Transverse colon (tissue), 4 donors: ENCODE results near the gene MBNL2.

ENCODE experiments used
- EP300 ChIP-seq: sonication (generic); formaldehyde crosslinking; IDR thresholded peaks from one replicate; pipeline ENCODE4 v1.6.1; 2017; ENCODE audit warnings: antibody characterized with exemption, low read depth
- POLR2A ChIP-seq: fragments of 450-650 bp; IDR thresholded peaks from one replicate; pipeline ENCODE4 v1.6.1; 2016; ENCODE audit warnings: antibody characterized with exemption, mild to moderate bottlenecking, moderate library complexity
- POLR2AphosphoS5 ChIP-seq, 3 donors: sonication (generic); formaldehyde crosslinking; IDR thresholded peaks; one replicate each; pipeline ENCODE4 v1.6.1; 2016; ENCODE audit warnings: antibody characterized with exemption in 3 of 3
- TF ChIP-seq, protein P1 (sequence below), 5 experiments: fragments of 200-600 bp in 3 of 5; fragments of 450-650 bp in 2 of 5; sonication (generic) in 3 of 5; IDR thresholded peaks; 1 replicate in 2 of 5; 2 replicates in 3 of 5; pipeline ENCODE4 v1.5.1; 2016 to 2017; ENCODE audit warnings: antibody characterized with exemption in 5 of 5, inconsistent platforms in 3 of 5, mild to moderate bottlenecking in 2 of 5, moderate library complexity in 1 of 5

DNA sequence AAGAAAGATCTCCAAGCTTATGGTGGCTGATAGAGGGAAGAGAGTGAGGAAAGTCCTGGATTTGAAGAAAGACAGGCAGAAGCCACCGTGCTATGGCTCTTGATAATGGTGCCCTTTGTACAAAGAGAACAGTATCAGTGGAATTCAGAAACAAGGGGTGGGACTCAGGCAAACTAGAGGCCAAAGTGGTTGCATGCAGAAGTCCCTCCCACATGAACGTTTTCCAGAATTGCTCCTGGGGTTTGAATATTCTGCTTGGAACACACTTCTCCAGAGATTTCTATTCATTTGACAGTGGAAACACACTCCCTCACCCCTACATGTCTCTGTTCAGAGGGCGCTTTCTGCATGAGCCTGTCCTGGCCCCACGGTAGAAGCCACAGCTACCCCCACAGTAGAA lies 10.1 kb upstream of the MBNL2 start:
- TF ChIP-seq, protein P1, sequence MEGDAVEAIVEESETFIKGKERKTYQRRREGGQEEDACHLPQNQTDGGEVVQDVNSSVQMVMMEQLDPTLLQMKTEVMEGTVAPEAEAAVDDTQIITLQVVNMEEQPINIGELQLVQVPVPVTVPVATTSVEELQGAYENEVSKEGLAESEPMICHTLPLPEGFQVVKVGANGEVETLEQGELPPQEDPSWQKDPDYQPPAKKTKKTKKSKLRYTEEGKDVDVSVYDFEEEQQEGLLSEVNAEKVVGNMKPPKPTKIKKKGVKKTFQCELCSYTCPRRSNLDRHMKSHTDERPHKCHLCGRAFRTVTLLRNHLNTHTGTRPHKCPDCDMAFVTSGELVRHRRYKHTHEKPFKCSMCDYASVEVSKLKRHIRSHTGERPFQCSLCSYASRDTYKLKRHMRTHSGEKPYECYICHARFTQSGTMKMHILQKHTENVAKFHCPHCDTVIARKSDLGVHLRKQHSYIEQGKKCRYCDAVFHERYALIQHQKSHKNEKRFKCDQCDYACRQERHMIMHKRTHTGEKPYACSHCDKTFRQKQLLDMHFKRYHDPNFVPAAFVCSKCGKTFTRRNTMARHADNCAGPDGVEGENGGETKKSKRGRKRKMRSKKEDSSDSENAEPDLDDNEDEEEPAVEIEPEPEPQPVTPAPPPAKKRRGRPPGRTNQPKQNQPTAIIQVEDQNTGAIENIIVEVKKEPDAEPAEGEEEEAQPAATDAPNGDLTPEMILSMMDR (IDR thresholded peaks at IDR 0.05), result no peak
- TF ChIP-seq EP300, result no peak
- TF ChIP-seq POLR2A, result no peak
- no peak for TF ChIP-seq POLR2AphosphoS5 (IDR thresholded peaks at IDR 0.05)
